ENCODE results near the gene JAG1. TPM values are rescaled to one million over a fixed set of nuclear protein-coding genes. Genes with fewer than 3 reads are reported as not detected.
A peak's percentile ranks its signal among the peaks of the same experiment; 100 is the strongest.

Gene JAG1
- total and polyA plus RNA-seq, 2 donors (not counting 3 experiments of a cell fraction or from before 2014, with no cell fraction given): 19.7 to 37.0 TPM

DNA sequence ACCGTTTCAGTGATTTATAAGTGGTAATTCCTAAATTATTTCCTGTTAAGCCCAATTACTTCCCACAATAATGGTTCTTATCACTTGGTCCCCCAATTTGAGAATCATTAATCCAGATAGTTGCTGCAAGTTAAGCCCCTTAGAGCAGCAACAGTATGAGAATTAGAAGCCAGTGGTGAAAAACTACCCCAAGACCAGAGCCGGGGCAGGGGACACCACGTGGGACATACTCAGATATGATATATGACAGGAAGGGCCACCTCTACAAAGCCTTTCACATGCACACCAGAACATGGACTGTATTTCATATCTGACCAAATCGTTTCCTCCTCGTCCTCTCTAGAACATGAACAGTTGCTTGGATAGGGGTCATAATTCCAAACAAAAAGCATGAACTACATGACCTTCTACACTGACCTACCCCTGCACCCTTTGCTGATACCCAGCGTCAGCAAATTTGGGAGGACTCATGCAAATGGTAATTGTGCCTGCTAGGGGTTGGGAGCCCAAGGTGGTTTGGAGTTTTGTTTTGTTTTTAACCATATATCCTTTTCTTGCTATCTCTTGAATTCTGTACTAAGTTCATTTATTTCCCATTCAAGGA lies 3.9 kb downstream of the JAG1 start:
- DNase-seq (ENCODE audit: low read depth, low spot score) (peak; percentile 38), FAIRE-seq (peak; percentile 43)
- TF ChIP-seq, protein P1, sequence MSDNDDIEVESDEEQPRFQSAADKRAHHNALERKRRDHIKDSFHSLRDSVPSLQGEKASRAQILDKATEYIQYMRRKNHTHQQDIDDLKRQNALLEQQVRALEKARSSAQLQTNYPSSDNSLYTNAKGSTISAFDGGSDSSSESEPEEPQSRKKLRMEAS (IDR thresholded peaks at IDR 0.05; ENCODE audit: insufficient read depth, insufficient read length): no peak
- TF ChIP-seq EZH2 (IDR thresholded peaks at IDR 0.05; ENCODE audit: borderline replicate concordance, low read depth, low read length, severe bottlenecking) (no peak), MYC (IDR thresholded peaks at IDR 0.05; ENCODE audit: low read depth, low read length) (no peak), GATA2 (IDR thresholded peaks at IDR 0.05; ENCODE audit: insufficient read depth, insufficient read length, low read depth, low read length) (no peak), POLR2AphosphoS5 (IDR thresholded peaks at IDR 0.05; ENCODE audit: insufficient read depth, low read depth, low read length) (no peak), JUN (IDR thresholded peaks at IDR 0.05; ENCODE audit: borderline replicate concordance, insufficient read depth, insufficient read length, low read depth) (no peak), POLR2A (IDR thresholded peaks at IDR 0.05; ENCODE audit: low read depth, low read length) (no peak), FOS (IDR thresholded peaks at IDR 0.05; ENCODE audit: borderline replicate concordance, insufficient read depth, low read length) (no peak)
- TF ChIP-seq, protein P2, sequence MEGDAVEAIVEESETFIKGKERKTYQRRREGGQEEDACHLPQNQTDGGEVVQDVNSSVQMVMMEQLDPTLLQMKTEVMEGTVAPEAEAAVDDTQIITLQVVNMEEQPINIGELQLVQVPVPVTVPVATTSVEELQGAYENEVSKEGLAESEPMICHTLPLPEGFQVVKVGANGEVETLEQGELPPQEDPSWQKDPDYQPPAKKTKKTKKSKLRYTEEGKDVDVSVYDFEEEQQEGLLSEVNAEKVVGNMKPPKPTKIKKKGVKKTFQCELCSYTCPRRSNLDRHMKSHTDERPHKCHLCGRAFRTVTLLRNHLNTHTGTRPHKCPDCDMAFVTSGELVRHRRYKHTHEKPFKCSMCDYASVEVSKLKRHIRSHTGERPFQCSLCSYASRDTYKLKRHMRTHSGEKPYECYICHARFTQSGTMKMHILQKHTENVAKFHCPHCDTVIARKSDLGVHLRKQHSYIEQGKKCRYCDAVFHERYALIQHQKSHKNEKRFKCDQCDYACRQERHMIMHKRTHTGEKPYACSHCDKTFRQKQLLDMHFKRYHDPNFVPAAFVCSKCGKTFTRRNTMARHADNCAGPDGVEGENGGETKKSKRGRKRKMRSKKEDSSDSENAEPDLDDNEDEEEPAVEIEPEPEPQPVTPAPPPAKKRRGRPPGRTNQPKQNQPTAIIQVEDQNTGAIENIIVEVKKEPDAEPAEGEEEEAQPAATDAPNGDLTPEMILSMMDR (IDR thresholded peaks at IDR 0.05; ENCODE audit: extremely low read depth in 1 of 2, insufficient read depth in 1 of 2, low read depth in 1 of 2, low read length in 2 of 2): no peak
- Histone ChIP-seq H3K9ac (replicated peaks; ENCODE audit: extremely low read depth, insufficient read depth, low read length) (peak overlapping the region; percentile 92), H3K36me3 (ENCODE audit: control insufficient read depth in 2 of 2, extremely low read depth in 1 of 2, insufficient read depth in 2 of 2, low read length in 2 of 2) (peaks cover 2 to 3% of the 10 kb centered on the region in 2 experiments), H2AFZ (ENCODE audit: low read depth, low read length) (no peak overlapping the region), H3K27me3 (ENCODE audit: control insufficient read depth in 2 of 2, insufficient read depth in 2 of 2, low read length in 2 of 2) (no peaks in the 10 kb centered on the region), H3K27ac (ENCODE audit: insufficient read depth, low read depth, low read length) (peak overlapping the region; percentile 83), H3K4me3 (replicated peaks in 1 of 3; ENCODE audit: insufficient read depth in 1 of 3, low read depth in 1 of 3, low read length in 3 of 3) (peak overlapping the region; percentile 13 to 94 (median 91)), H3K9me1 (replicated peaks; ENCODE audit: control insufficient read depth, extremely low read depth, insufficient read depth, low read length) (no peaks in the 10 kb centered on the region), H3K4me1 (ENCODE audit: control insufficient read depth, extremely low read depth, insufficient read depth, low read length) (peaks cover 60% of the 10 kb centered on the region), H3K9me3 (replicated peaks; ENCODE audit: control insufficient read depth, insufficient read depth, low read length) (no peaks in the 10 kb centered on the region), H4K20me1 (replicated peaks; ENCODE audit: control insufficient read depth, extremely low read depth, insufficient read depth, low read length) (no peaks in the 10 kb centered on the region), H3K4me2 (ENCODE audit: insufficient read depth, low read length) (peak overlapping the region; percentile 93), H3K79me2 (ENCODE audit: control insufficient read depth, insufficient read depth, low read length) (peaks cover 75% of the 10 kb centered on the region)
- POLR2A ChIA-PET: interaction anchor here (0.8 kb wide), 1 partner anchor 547 kb away, joined by 3 read pairs; no protein-coding TSS in a partner anchor
- no TSS peak for BruUV-seq (replicated peaks)
- intact Hi-C loops (cut with micrococcal nuclease): loop anchor here (1.0 to 5.0 kb wide), 12 partner anchors 65 to 1382 kb away; no protein-coding TSS in a partner anchor
- dilution Hi-C loops (cut with MboI; ENCODE audit: extremely low pct_ligation_motif_present, low sequenced_read_pairs): no loop called here
- CTCF ChIA-PET: interaction anchor here (1.7 to 6.0 kb wide), 5 partner anchors 9 to 535 kb away, joined by 5 to 55 read pairs (median 8); no protein-coding TSS in a partner anchor

Measured in endothelial cell of umbilical vein (primary cell).